GM21360 (cell line): ENCODE measurements around the gene NHS.
"Not testable (repeated sequence)": the region's sequence is repeated elsewhere in the genome, so short reads cannot be mapped to it uniquely, and the experiment has no call there.

Experiments
- ATAC-seq: cut with Tn5 transposase; IDR thresholded peaks from one replicate; pipeline ENCODE4 v1.9.1; 2021; ENCODE audit warnings: mild to moderate bottlenecking, moderate library complexity; ENCODE audit not compliant: unreplicated experiment

NHS gene

DNA sequence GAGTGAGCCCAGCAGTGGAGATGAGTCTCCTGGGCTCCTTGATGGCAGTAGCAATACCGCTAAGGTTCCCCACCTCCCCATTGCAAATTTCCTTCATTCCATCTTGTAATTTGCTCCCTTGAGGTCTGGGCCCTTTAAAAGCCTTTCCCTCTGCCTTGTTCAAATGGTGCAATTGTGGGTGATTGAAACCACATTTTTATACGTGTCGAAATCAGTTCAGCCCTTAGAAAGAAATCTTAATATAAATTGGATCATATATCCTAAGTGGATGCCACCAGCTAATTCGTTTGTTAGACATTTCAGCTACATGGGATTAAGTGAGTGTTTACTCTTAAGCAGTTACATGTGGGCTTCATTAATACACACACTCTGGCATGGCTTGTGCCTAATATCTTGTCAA is 68.6 kb downstream of the NHS start:
- no peak for ATAC-seq

DNA sequence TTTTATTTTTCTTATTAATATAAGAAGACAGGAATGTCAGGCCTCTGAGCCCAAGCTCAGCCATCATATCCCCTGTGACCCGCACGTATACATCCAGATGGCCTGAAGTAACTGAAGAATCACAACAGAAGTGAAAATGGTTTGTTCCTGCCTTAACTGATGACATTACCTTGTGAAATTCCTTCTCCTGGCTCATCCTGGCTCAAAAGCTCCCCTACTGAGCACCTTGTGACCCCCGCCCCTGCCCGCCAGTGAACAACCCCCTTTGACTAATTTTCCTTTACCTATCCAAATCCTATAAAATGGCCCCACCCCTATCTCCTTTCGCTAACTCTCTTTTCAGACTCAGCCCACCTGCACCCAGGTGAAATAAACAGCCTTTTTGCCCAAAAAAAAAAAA is 71.3 kb downstream of the NHS start:
- ATAC-seq = not testable (repeated sequence)

DNA sequence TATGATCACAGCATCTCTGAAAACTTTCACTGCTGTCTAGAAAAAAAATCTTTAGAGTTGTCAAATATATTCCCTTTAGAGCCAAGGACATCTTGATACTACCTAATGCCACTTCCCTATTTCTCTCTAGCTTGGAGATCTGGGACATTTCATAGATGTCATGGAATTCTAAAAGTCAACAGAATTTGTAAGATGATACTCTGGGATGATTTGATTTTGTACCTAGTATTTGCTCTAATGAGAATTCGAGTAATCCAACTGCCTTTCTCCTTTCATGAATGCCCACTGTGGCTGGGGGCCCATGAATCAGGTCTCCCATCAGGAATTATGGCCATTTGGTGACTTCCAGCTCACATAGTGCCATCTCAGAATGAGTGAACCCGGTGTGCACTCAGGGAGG is 73.2 kb downstream of the NHS start:
- no peak for ATAC-seq

DNA sequence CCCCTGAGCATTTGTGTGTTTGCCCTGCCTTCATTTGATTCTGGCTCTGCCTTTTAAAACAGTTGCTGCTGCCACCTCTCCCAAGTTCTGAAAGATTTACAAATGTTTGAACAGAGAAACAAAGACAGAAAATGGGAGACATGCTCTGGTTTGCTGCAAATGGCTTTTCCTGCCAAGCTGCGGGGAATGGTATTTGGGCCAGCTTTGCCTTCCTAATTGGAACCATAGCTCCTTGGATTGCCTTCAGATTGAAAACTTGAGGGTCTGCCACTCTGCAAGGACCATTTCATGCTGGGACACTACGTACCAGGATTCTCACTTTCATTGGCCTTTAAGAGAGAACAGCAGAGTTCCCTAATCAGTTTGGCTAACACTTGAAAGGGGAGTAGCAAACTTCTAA is 74.9 kb downstream of the NHS start:
- no peak for ATAC-seq

DNA sequence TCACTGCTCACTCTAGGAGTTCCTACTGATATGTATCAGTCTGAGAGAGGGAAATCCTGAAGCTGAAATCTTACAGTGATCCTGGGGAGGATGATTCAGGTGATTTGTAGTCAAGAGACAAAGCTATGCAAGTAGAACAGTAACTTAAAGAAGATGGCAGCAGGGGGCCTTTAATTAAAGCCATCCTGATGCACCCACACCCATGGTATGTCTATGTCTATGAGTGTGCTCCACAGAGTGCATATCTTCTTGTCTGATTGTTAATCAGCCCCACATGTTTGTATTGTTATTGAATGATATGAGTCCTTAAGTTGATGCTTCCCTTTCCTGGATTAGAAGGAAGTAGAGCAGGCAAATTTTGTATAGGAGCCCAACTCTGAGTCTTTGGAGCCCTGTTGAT is 78.8 kb downstream of the NHS start:
- ATAC-seq = no peak

DNA sequence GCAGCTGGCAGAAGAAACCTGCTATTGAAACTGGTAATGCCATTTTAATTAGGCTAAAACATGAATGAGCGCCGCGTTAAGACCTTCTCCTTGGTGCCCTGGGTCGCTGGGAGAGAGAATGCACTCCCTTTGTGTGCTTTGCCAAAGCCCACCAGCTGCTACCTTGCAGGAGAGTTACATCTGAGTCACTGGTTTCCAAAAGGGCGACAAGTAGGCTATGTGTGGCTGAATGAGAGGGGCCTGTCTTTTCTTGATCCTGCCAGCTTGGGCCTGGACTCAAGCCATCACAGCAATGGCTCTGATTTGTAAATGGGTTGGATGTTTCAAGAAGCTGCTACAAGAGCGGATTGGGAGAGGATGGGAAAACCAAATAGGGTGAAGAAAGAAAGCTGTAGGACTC is 81.5 kb downstream of the NHS start:
- ATAC-seq = no peak

DNA sequence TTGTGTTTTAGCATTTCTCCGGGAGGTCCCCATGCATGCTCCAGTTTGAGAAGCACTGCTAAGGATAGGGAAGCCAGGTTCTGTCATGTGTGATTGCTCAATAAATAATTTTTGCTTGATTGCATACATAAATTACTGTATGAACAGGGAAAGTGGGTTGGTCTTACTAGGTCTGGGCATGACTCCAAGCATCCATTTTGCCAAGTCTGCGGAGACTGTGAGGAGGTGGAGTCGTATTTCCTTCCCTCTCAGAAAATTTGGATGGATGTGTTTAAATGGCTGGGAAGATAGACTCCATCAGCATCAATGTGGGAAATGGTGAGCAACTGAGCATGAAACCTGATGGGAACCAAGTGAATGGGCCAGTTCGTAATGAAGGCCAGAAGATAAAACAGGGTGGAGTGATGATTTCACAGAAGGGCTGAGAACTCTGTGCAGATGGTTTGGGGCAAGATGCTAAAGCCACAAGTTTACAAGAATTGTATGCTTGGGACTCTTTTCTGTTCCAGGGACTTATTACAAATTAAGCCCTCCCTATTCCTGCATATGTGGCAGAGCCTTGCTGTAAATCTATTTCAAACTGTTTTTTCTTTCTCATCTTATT is 84.1 kb downstream of the NHS start:
- ATAC-seq = no peak

DNA sequence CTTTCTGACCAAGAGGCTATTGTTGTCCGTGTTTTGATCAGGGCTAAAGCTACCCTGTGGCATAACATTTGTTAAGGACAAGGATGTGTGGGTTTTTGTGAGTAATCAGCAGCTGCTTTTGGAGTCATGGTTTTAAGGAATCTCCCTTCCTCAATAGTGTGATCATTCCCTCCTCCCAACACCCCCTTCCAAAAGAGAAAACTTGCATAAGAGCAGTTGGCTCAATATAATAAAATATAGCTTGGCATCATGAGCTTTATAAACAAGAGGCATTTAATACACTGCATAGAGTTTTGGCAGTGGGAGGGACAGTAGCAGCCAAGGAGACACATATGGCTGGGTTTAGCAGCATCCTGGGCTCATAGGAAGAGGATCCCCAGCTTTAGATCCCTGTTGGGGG is 84.7 kb downstream of the NHS start:
- no peak for ATAC-seq

DNA sequence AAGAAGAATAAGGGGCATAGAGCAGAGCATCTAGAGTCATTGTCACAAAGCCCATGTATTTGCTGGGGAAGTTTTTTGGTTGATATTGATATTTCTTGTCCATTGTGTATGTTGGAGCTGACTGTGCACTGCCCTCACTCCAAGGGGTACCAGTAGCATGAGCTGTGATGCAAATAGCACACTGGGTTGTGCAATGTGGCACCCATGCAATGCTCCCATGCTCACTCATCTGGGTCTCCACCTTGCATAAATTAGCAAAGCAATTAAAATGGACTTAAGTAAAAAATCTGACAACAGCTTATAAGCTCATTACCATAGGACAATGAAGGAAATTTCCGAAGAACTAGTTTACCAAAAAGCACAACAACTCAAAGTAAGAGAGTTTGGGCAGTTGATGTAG is 87.9 kb downstream of the NHS start:
- no peak for ATAC-seq

DNA sequence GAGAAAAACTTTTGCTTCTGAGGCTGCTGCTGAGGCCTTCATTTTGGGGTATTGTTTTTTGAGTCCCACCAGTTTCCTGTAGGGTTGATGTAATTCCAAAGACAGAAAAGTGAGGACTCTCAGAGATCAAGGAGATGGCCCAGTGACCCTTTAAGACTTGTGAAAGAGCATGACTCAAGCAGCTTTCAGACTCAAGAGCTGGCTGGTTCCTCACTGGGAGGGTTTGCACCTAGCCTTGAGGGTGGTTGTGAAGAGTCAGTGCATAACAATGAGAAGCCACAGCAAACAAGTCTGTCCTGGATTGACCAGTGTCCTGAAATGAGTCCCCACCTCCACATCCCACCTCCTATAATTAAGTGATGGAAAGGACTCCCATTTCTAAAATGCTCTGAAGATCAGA is 89.2 kb downstream of the NHS start:
- no peak for ATAC-seq

DNA sequence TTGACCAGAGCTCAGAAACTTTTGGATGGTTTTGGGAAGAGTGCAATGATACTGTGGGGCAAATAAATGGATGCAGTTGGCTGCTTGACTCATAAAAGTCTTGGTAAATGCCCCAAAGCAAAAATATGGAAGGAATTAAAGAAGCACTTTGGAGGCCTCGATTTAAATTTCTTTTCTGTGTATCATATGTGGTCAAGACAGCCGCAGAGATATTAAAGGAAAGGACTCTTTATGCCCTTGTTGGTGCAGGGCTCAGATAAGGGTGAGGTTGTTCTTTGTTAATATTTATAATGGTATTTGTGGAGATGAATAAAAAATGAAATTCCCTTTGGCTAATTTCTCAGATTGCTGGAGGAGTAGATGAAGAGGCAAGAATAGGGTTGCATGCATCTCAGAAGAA is 90.2 kb downstream of the NHS start:
- no peak for ATAC-seq

DNA sequence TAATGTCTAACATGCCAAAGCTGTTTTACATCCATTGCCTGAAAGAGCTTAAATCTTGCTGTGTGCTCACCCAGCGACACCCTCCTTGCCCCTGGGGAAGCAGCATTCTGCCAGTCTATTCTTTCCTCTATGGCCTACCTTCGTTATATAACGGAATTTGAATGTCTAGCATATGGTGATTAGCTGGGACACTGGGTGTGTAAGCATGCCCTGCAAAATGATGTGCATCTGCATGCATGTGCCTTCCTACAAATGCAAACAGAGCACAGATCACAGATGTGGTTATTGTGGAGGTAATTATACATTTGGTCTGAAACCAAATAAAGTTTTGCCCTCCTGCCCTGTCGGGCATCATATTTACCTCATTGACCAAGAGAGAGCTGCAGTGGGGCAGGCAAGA is 90.8 kb downstream of the NHS start:
- no peak for ATAC-seq

DNA sequence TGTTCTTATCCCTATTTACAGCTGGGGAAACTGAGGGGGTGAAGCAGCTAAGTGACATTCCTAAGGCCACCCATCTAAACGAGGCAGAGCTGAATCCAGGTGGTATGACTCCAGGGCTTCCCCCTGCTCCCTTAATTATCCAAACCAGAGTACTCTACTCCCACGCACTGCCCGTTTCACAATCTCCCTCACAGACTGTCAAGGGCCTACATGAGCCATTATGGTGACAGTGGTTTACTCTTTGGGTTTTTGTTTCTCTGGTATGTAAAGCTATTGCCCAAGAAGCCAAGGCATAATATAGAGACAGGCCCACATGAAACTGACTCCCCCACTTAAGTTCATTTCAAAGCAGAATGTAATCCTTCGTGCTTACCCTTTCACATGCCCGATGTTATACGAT is 95.1 kb downstream of the NHS start:
- no peak for ATAC-seq

DNA sequence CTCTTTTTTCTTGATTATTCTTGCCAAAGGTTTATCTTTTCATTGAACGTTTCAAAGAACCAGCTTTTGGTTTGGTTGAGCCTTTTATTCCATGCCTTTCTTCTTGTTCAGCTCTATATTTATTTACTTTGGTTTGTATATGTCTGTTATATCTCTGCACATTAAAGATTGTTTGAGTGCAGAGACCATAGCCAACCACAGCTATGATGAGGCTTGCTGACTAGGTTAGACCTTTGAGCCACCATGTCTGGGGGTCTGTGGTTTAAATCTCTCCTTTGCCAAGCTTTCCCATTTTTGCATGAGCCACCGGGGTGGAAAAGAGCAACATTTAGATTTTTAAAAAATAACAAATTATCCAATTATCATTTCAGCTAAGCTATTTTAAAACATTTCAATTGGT is 96.1 kb downstream of the NHS start:
- ATAC-seq = no peak

DNA sequence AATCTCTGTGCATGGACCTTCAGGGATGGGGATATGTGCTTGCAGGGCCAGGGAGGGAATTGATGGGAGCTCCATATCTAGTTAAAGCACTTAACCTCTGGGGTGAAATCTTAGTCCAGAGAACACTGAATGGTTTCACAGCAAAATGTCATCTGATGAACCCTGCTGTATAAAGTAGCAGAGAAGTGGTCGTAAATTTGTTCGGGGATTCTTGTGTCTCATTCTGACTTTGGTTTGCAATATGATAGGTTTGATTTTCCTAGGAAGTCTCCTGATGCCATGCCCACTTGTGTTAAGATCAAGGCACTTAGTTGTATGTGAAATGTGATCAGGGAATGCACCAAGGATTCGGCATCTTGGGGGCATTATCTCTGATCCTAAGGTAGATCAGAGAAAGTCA is 96.9 kb downstream of the NHS start:
- no peak for ATAC-seq

DNA sequence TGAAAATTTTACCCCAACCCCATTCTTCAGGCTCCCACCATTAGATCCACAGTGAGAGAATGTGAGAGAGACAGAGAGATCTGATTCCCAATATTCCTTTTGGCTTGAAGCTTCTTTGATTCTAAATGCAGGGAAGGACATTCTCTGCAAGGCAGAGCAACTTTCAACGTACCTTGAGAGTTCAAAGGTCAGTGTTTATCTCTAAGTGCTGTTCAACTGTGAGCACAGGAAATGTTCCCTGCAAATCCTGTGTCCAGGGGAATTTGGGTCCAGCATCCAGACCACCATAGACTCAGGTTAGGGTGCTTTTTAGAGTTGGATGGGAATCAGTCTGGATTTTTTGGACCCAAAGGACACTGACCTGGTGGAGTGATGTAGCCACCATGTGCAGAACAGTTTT is 97.4 kb downstream of the NHS start:
- no peak for ATAC-seq

DNA sequence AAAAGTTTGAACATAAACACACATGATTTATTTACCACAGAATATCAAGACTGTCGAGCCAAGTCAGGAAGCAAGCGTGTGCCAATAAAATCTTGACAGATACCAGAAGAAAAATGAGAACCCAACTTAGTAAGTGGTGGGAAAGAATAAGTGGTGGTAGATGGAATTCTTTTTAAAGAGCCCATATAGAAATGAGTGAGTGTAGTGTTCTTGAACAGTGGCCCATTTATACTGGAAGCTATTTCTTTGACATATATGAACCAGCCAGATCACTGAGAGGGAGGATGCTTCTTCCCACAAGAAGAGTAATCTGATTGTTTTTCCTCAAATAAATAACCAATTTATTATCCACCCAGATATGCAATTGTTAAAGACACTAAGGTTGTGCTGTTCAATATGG is 98.0 kb downstream of the NHS start:
- ATAC-seq = no peak

DNA sequence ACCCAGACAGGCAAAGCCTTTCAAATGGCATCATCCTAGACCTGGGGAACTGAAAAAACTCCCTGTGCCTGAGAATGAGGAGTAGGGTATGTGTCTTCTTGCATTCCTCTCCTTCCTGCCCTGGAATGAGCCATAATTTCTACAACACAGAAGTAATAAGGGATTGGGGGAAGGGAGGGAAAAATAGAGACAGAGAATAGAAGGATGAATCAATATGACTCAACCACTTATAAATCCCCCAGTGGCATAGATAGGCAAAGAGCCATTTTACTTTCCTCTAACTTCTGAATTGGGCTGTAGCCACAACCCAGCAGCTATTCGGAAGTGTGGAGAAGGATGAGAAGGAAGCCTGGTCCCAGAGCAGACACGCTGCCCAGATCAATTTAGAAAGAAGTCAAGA is 99.9 kb downstream of the NHS start:
- no peak for ATAC-seq

DNA sequence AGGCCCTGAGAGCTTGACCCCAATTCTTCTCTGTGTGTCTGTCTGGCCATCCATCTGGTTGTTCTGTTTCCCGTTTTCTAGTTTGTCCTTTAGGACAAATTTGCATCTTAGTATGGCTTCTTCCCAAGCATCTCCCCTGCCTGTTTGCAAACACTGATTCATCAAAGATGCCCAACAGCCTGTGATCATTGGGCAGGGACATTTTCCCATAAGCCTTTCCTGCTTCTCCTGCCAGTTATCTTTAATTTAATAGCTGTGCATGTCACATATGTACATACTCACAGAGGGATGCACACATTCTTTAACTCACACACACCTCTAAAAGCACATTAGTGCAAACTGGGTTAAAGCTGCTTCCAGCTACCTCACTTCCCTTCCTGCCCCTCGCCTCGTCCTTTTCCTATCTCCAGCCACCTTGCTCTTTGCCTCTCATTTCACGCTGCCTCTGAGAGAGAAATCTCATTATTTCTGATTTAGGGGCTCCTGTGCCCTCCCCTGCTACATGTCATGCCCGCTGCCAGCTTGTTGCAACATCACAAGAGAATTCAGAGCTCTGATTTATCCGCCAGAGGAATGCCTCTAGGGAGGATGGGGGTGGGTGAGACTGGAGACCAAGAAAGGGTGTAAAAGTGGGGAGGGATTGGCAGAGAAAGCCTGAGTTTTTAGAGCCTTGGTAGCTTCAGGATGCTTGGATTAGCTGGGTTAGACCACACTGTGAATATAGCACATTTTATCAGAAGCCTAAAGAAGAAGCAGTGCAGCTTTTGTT is 100.6 kb downstream of the NHS start:
- ATAC-seq = no peak

DNA sequence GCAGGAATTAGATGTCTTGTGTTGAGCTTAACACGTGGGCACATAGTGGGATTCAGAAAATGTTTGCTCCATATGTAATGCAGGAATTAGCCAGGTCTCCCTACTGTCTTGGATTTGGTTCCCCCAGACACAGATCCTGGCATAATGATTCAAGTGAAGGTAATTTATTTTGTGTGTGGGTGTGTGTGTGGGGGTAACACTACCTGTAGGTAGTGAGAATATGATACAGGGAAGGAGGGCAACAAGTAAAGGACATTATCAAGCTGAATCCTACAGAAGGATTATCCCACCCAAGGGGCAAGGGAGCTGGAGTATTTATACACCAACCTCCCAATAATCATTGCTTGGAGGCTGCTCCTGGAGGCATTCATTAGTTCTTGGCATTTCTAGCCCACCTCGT is 101.4 kb downstream of the NHS start:
- no peak for ATAC-seq

DNA sequence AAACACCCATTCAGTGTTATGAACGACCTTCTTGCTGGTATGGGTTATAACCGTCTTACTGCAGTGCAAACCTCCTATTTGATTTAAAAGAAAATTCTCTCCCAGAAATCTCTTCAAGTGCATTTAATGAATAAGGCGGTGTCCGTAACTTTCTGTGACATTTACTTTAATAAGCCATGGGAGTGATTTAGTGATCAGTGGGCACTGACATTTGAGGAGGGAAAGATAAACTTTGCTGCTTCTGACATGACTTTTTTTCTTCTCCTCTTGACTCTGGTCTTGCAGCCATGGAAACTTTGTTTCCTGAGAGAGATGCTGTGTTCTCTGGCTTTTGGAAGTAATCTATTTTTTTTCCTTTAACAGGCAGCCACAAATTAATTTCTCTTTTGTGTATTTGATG is 106.1 kb downstream of the NHS start:
- ATAC-seq = no peak

DNA sequence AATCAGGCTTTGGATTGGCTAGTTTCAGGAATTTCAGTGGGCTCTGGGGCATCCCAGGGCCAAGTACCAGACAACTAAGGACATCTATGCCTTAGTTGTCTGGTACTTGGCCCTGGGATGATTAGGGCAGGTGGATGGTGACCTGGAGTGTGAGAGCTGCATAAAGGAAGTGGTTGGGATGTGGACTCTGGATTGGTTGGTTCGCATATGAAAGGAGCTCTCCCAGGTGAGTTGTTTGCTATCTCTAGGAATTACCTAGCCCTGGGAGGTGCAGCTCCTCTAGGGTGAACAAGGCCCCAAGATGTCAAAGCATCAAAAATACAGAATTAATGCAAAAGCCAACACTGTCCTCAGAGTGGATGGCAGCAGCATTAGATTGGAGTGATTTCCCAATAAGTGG is 109.6 kb downstream of the NHS start:
- no peak for ATAC-seq

DNA sequence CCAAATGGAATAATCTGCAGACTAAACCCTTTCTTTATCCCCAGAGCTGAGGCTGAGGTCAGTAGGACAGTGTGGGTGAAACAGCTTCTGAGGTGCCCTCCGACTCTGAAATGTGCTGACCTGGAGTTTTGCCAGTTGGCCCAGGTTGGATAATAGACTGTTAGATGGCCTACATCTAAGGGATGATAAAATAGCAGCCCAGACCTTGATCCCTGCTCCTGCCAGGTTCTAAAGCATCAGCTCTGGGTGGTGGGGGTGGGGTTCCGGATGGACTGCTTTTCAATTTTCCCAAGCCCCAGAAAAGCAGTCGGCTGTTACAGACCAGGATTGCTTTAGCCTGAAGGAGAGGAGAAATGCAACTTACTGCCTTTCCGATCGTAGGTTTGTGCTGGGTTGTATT is 110.4 kb downstream of the NHS start:
- ATAC-seq = no peak
